K562 (cell line): Measurements from ENCODE around the gene MYO1B. TPM values are rescaled to one million over a fixed set of nuclear protein-coding genes. Genes with fewer than 3 reads are reported as not detected.

Experiments used
- ATAC-seq: fragments of 200-7000 bp; cut with Tn5 transposase; 3 replicates; pipeline ENCODE4 v1.9.1; 2020; ENCODE audit warnings: moderate library complexity
- BruUV-seq: library from RNA; stranded (reverse); fragments of 400-500 nt; replicated peaks from 2 replicates; lab custom pipeline; 2021; lab: Mats Ljungman, UMichigan
- CTCF ChIA-PET: fragments of 300-600 bp; formaldehyde crosslinking; extraction: SDS; loops from one replicate; lab custom pipeline; 2021; ENCODE audit warnings: low intra/inter-chr PET ratio; lab: Yijun Ruan, JAX
- POLR2A ChIA-PET: fragments of 300-600, 350-650 bp; sonication (Branson Sonifier 250); formaldehyde crosslinking; extraction: SDS; loops from one replicate; lab custom pipeline; 2021; ENCODE audit warnings: antibody characterized with exemption, inconsistent platforms; lab: Yijun Ruan, JAX
- DNase-seq, 4 experiments: peaks; one replicate each; pipeline versions ENCODE4 v3.0.0 to v3.0.0-alpha.2; 2011 to 2018; ENCODE audit warnings: low spot score in 3 of 4, mixed read lengths in 3 of 4; ENCODE audit errors: extremely low read depth in 1 of 4
- FAIRE-seq: peaks from 2 replicates; lab custom pipeline; 2011; peaks lifted over from hg19 to GRCh38; lab: Jason Lieb, UNC
- H2AFZ ChIP-seq: 2 replicates; pipeline ENCODE4 v1.6.0; 2011; ENCODE audit warnings: low read depth, low read length, control low read depth, inconsistent platforms
- H3K27ac ChIP-seq: fragments of 200-600 bp; 3 replicates; pipeline ENCODE4 v1.8.0; 2011; ENCODE audit warnings: low read depth, mild to moderate bottlenecking, control low read depth, inconsistent platforms, low read length, moderate library complexity, mixed read lengths; ENCODE audit errors: extremely low read depth
- H3K27me3 ChIP-seq, 2 experiments: fragments of 300-600 bp in 1 of 2; 2 replicates in 1 of 2; 3 replicates in 1 of 2; pipeline versions ENCODE4 v1.6.0 to v1.8.0; 2011; ENCODE audit warnings: inconsistent platforms in 2 of 2, low read length in 2 of 2, mild to moderate bottlenecking in 1 of 2, mixed read lengths in 1 of 2, moderate library complexity in 1 of 2; ENCODE audit not compliant: control insufficient read depth in 2 of 2, insufficient read depth in 2 of 2
- H3K36me3 ChIP-seq: fragments of 300-600 bp; 3 replicates; pipeline ENCODE4 v1.8.0; 2011; ENCODE audit warnings: mild to moderate bottlenecking, low read length, inconsistent platforms; ENCODE audit not compliant: control insufficient read depth, insufficient read depth
- H3K4me1 ChIP-seq, 2 experiments: fragments of 200-600 bp in 1 of 2; replicated peaks in 1 of 2; 2 replicates in 1 of 2; 3 replicates in 1 of 2; pipeline versions ENCODE4 v1.5.1 to v1.8.0; 2011; ENCODE audit warnings: inconsistent platforms in 2 of 2, low read length in 2 of 2, mild to moderate bottlenecking in 1 of 2, mixed read lengths in 1 of 2, moderate library complexity in 1 of 2; ENCODE audit not compliant: control insufficient read depth in 2 of 2, insufficient read depth in 2 of 2
- H3K4me2 ChIP-seq: 2 replicates; pipeline ENCODE4 v1.6.1; 2011; ENCODE audit warnings: low read length, control low read depth, inconsistent platforms, mixed read lengths; ENCODE audit not compliant: insufficient read depth
- H3K4me3 ChIP-seq: fragments of 200-600 bp; sonication (generic), shearing (Covaris generic); 2 replicates; pipeline ENCODE4 v1.5.1; 2016; ENCODE audit warnings: control low read depth, inconsistent platforms
- H3K79me2 ChIP-seq: fragments of 200-600 bp; 3 replicates; pipeline ENCODE4 v1.8.0; 2011; ENCODE audit warnings: low read length, inconsistent platforms; ENCODE audit not compliant: control insufficient read depth, insufficient read depth
- H3K9ac ChIP-seq, 2 experiments: 2 replicates each; pipeline versions ENCODE4 v1.6.0 to v1.6.1; 2011; ENCODE audit warnings: low read depth in 2 of 2, low read length in 2 of 2, control low read depth in 1 of 2, inconsistent platforms in 1 of 2, mild to moderate bottlenecking in 1 of 2, mixed read lengths in 1 of 2; ENCODE audit not compliant: insufficient read depth in 1 of 2
- H3K9me1 ChIP-seq: one replicate; pipeline ENCODE4 v1.6.0; 2011; ENCODE audit warnings: inconsistent platforms, mild to moderate bottlenecking, low read length, moderate library complexity; ENCODE audit not compliant: control insufficient read depth, insufficient read depth
- H3K9me3 ChIP-seq: replicated peaks from 2 replicates; pipeline ENCODE4 v1.5.1; 2011; ENCODE audit warnings: low read depth, low read length, inconsistent platforms; ENCODE audit not compliant: control insufficient read depth, insufficient read depth
- H4K20me1 ChIP-seq: replicated peaks from 2 replicates; pipeline ENCODE4 v1.6.1; 2011; ENCODE audit warnings: low read length, inconsistent platforms, mixed read lengths; ENCODE audit not compliant: control insufficient read depth, insufficient read depth
- BRD9 ChIP-seq: fragments of 450-650 bp; IDR thresholded peaks from 2 replicates; pipeline ENCODE4 v1.6.1; 2018; ENCODE audit warnings: low read depth; ENCODE audit not compliant: partially characterized antibody
- DIDO1 ChIP-seq: fragments of 450-650 bp; IDR thresholded peaks from 2 replicates; pipeline ENCODE4 v1.6.1; 2016; ENCODE audit warnings: low read depth, missing biosample characterization, missing genetic modification characterization
- E2F3 ChIP-seq: fragments of 250-450 bp; sonication (Bioruptor Pico); IDR thresholded peaks from 2 replicates; pipeline ENCODE4 v1.4.0; 2020; ENCODE audit warnings: mild to moderate bottlenecking
- ELK1 ChIP-seq: sonication (generic); formaldehyde crosslinking; IDR thresholded peaks from 2 replicates; pipeline ENCODE4 v1.8.1; 2022; ENCODE audit warnings: missing genetic modification reagents
- PATZ1 ChIP-seq: fragments of 250-450 bp; sonication (Bioruptor Pico); IDR thresholded peaks from 2 replicates; pipeline ENCODE4 v1.5.0; 2020; ENCODE audit warnings: mild to moderate bottlenecking, borderline replicate concordance
- PTBP1 ChIP-seq: fragments of 200-400 bp; formaldehyde crosslinking; IDR thresholded peaks from 2 replicates; pipeline ENCODE4 v1.6.1; 2017; ENCODE audit warnings: low read depth, low read length
- SAFB ChIP-seq: fragments of 200-400 bp; formaldehyde crosslinking; IDR thresholded peaks from 2 replicates; pipeline ENCODE4 v1.6.1; 2017; ENCODE audit warnings: low read depth, low read length, borderline replicate concordance
- SREBF1 ChIP-seq: fragments of 150-350 bp; IDR thresholded peaks from 2 replicates; pipeline ENCODE4 v1.6.1; 2014; ENCODE audit warnings: antibody characterized with exemption, low read depth, low read length, borderline replicate concordance
- STAG1 ChIP-seq: sonication (generic); formaldehyde crosslinking; IDR thresholded peaks from 2 replicates; pipeline ENCODE4 v1.5.0; 2020; ENCODE audit warnings: missing genetic modification reagents, borderline replicate concordance
- STAT5A ChIP-seq: IDR thresholded peaks from 2 replicates; pipeline ENCODE4 v1.6.1; 2012; ENCODE audit warnings: low read length, inconsistent platforms, borderline replicate concordance
- TAL1 ChIP-seq: fragments of 450-650 bp; IDR thresholded peaks from 2 replicates; pipeline ENCODE4 v1.6.1; 2016; ENCODE audit warnings: mild to moderate bottlenecking
- TBP ChIP-seq: optimal IDR thresholded peaks from 2 replicates; pipeline ENCODE3; 2011; ENCODE audit warnings: low read depth, low read length, improper control_type of control experiment
- ZNF133 ChIP-seq: fragments of 250-450 bp; sonication (Bioruptor Pico); IDR thresholded peaks from 2 replicates; pipeline ENCODE4 v1.4.0; 2020; ENCODE audit warnings: mild to moderate bottlenecking
- ZNF507 ChIP-seq: conservative IDR thresholded peaks from 2 replicates; pipeline ENCODE4 v1.6.1; 2017; ENCODE audit warnings: missing genetic modification characterization, missing compliant biosample characterization
- ZNF512 ChIP-seq: IDR thresholded peaks from 2 replicates; pipeline ENCODE4 v1.6.1; 2016; ENCODE audit warnings: missing genetic modification characterization, missing compliant biosample characterization
- WGBS: fragments of 100-300 bp; shearing (Covaris generic); methylation state at CpG from one replicate; pipeline ENCODE4 v1.1.6; 2016; ENCODE audit warnings: low coverage, mixed read lengths; ENCODE audit not compliant: insufficient coverage; ENCODE audit errors: missing lambda C conversion rate; 5-methylcytosine and 5-hydroxymethylcytosine counted together
- in situ Hi-C: fragments of 300-500 bp; cut with MboI; formaldehyde crosslinking; loops from 4 replicates; pipeline ENCODE4 v1.15.0; 2018; ENCODE audit warnings: inconsistent platforms, mixed read lengths
- intact Hi-C: fragments of 100-400 bp; cut with micrococcal nuclease; formaldehyde crosslinking; loops from 2 replicates; pipeline ENCODE4 v1.14.2; 2022
- polyA plus RNA-seq, 8 experiments: library from polyadenylated mRNA; depleted of rRNA in 4 of 8; stranded (reverse) in 5 of 8; unstranded in 3 of 8; fragments of >200 nt; fragmentation: Nextera tagmentation in 2 of 8; fragmentation: Illumina TruSeq in 1 of 8; extraction: Ambion mirVana in 2 of 8; extraction: Trizol in 1 of 8; gene quantifications; 2 replicates each; pipeline versions ENCODE4 v1.2.1 to v1.2.3, GENCODE V29; 2011 to 2014; ENCODE audit warnings: inconsistent platforms in 1 of 8, missing spikeins in 1 of 8
- total RNA-seq, 7 experiments: library from RNA; depleted of rRNA in 6 of 7; stranded (reverse); fragments of >200 nt in 6 of 7; fragmentation: Illumina TruSeq in 2 of 7; extraction: Trizol in 2 of 7; gene quantifications; 2 replicates each; pipeline versions ENCODE4 v1.2.1 to v1.2.3, GENCODE V29; 2011 to 2021; ENCODE audit warnings: low replicate concordance in 1 of 7

Gene MYO1B
- total and polyA plus RNA-seq, 9 of the 15 experiments (the other 6 are each of a cell fraction or from before 2014, with no cell fraction given) = 0.04 to 0.33 (median 0.20) TPM; not detected in 5

- ATAC-seq (no peak), FAIRE-seq (no peak), DNase-seq (no peak)
- Histone ChIP-seq H3K4me3 (no peak overlapping the region), H3K27ac (no peak overlapping the region), H3K4me1 (no peaks in the 10 kb centered on the region), H3K27me3 (peaks cover 0 to 4% of the 10 kb centered on the region in 2 experiments; a peak in 1 of 5 replicates), H2AFZ (no peak overlapping the region), H3K9ac (no peak overlapping the region), H3K4me2 (no peak overlapping the region), H3K9me3 (no peaks in the 10 kb centered on the region), H3K79me2 (no peaks in the 10 kb centered on the region), H3K36me3 (no peaks in the 10 kb centered on the region), H4K20me1 (no peaks in the 10 kb centered on the region), H3K9me1 (no peaks in the 10 kb centered on the region)
- TF ChIP-seq ZNF512 (tag) = no peak
- no peak for TF ChIP-seq ZNF133 (CRISPR knock-in tag)
- no peak for TF ChIP-seq ZNF507
- no peak for TF ChIP-seq TBP
- TF ChIP-seq STAG1 (CRISPR knock-in tag) = no peak
- no peak for TF ChIP-seq TAL1
- no peak for TF ChIP-seq DIDO1 (tag)
- TF ChIP-seq PTBP1 = no peak
- TF ChIP-seq ELK1 (CRISPR knock-in tag) = no peak
- TF ChIP-seq BRD9 = no peak
- no peak for TF ChIP-seq SAFB
- TF ChIP-seq E2F3 (CRISPR knock-in tag) = no peak
- TF ChIP-seq SREBF1 = no peak
- no peak for TF ChIP-seq PATZ1 (CRISPR knock-in tag)
- TF ChIP-seq STAT5A = no peak
- 0% methylated on average over 5 of the region's 5 CpGs for WGBS
- intact Hi-C loops = no loop called here
- ChIA-PET CTCF (no interaction called here), POLR2A (interaction anchor here (1.1 kb wide), 1 partner anchor 10 kb away, joined by 3 read pairs; no protein-coding TSS in a partner anchor)
- in situ Hi-C loops = no loop called here
- no TSS peak for BruUV-seq
These were observed 144.1 kb downstream of the MYO1B start for GRCh38 chr2:191389288-191389687.
